Neural cell (in vitro differentiated cells): Measurements from ENCODE around the gene PTH1R. TPM values are rescaled to one million over a fixed set of nuclear protein-coding genes. Genes with fewer than 3 reads are reported as not detected.

Source experiments
- H2AFZ ChIP-seq: fragments of 200-600, 300-800 bp; sonication (generic), shearing (Covaris generic); 2 replicates; pipeline ENCODE4 v1.6.0; 2014; ENCODE audit warnings: low read depth, mild to moderate bottlenecking, antibody characterized with exemption, low read length, moderate library complexity
- H3F3A ChIP-seq: fragments of 200-600 bp; shearing (Covaris generic); 2 replicates; pipeline ENCODE4 v1.6.1; 2016; ENCODE audit warnings: mild to moderate bottlenecking, moderate library complexity, mixed read lengths, antibody characterized with exemption, low read length; ENCODE audit not compliant: insufficient read depth, poor library complexity, severe bottlenecking
- H3K27ac ChIP-seq: fragments of 200-600, 300-800 bp; sonication (generic), shearing (Covaris generic); 2 replicates; pipeline ENCODE4 v1.5.1; 2014; ENCODE audit warnings: mild to moderate bottlenecking, low read length, moderate library complexity
- H3K27me3 ChIP-seq: fragments of 300-800, 200-600 bp; sonication (generic), shearing (Covaris generic); 2 replicates; pipeline ENCODE4 v1.6.0; 2014; ENCODE audit warnings: mild to moderate bottlenecking, low read depth, low read length, moderate library complexity; ENCODE audit not compliant: insufficient read depth
- H3K36me3 ChIP-seq: fragments of 300-800, 200-600 bp; sonication (generic), shearing (Covaris generic); 2 replicates; pipeline ENCODE4 v1.5.1; 2014; ENCODE audit warnings: mild to moderate bottlenecking, antibody characterized with exemption, low read length, moderate library complexity; ENCODE audit not compliant: insufficient read depth
- H3K4me2 ChIP-seq: fragments of 300-800, 200-600 bp; sonication (generic), shearing (Covaris generic); 2 replicates; pipeline ENCODE4 v1.6.0; 2014; ENCODE audit warnings: mild to moderate bottlenecking, low read length
- H3K4me3 ChIP-seq: fragments of 300-800, 200-600 bp; sonication (generic), shearing (Covaris generic); 2 replicates; pipeline ENCODE4 v1.5.1; 2014; ENCODE audit warnings: mild to moderate bottlenecking, low read length, moderate library complexity
- H3K79me2 ChIP-seq: fragments of 200-600 bp; shearing (Covaris generic); replicated peaks from 2 replicates; pipeline ENCODE4 v1.6.0; 2014; ENCODE audit warnings: mild to moderate bottlenecking, low read length, moderate library complexity; ENCODE audit not compliant: insufficient read depth
- H3K9ac ChIP-seq: fragments of 300-800, 200-600 bp; sonication (generic), shearing (Covaris generic); 2 replicates; pipeline ENCODE4 v1.6.1; 2016; ENCODE audit warnings: mild to moderate bottlenecking, low read length, mixed read lengths
- H3K9me2 ChIP-seq: fragments of 200-600 bp; shearing (Covaris generic); 2 replicates; pipeline ENCODE4 v1.6.1; 2016; ENCODE audit warnings: mild to moderate bottlenecking, low read length, mixed read lengths; ENCODE audit not compliant: insufficient read depth
- H3K9me3 ChIP-seq: fragments of 200-600, 300-800 bp; sonication (generic), shearing (Covaris generic); 2 replicates; pipeline ENCODE4 v1.6.1; 2016; ENCODE audit warnings: mild to moderate bottlenecking, mixed run types, low read length, moderate library complexity, mixed read lengths
- H4K20me1 ChIP-seq: fragments of 200-600 bp; shearing (Covaris generic); 2 replicates; pipeline ENCODE4 v1.6.1; 2016; ENCODE audit warnings: mild to moderate bottlenecking, mixed run types; ENCODE audit not compliant: insufficient read depth
- CTCF ChIP-seq: fragments of 450-650 bp; IDR thresholded peaks from 2 replicates; pipeline ENCODE4 v1.5.1; 2014; ENCODE audit warnings: antibody characterized with exemption, mild to moderate bottlenecking, moderate library complexity; ENCODE audit not compliant: poor library complexity, severe bottlenecking
- EP300 ChIP-seq: fragments of 450-650 bp; conservative IDR thresholded peaks from 2 replicates; pipeline ENCODE4 v1.6.1; 2014; ENCODE audit warnings: antibody characterized with exemption, mild to moderate bottlenecking, moderate library complexity; ENCODE audit not compliant: poor library complexity, severe bottlenecking
- EZH2 ChIP-seq: fragments of 200-600, 300-800 bp; shearing (Covaris generic), sonication (generic); IDR thresholded peaks from 2 replicates; pipeline ENCODE4 v1.6.1; 2014; ENCODE audit warnings: antibody characterized with exemption, low read length, borderline replicate concordance, mild to moderate bottlenecking; ENCODE audit not compliant: insufficient read depth, poor library complexity, severe bottlenecking
- MXI1 ChIP-seq: fragments of 450-650 bp; conservative IDR thresholded peaks from 2 replicates; pipeline ENCODE4 v1.6.1; 2014; ENCODE audit warnings: antibody characterized with exemption, mild to moderate bottlenecking; ENCODE audit not compliant: poor library complexity, severe bottlenecking
- POLR2AphosphoS5 ChIP-seq: IDR thresholded peaks from 2 replicates; pipeline ENCODE4 v1.6.1; 2012
- RAD21 ChIP-seq: fragments of 450-650 bp; conservative IDR thresholded peaks from 2 replicates; pipeline ENCODE4 v1.6.1; 2014; ENCODE audit warnings: antibody characterized with exemption, mild to moderate bottlenecking, moderate library complexity
- SMC3 ChIP-seq: fragments of 450-650 bp; conservative IDR thresholded peaks from 2 replicates; pipeline ENCODE4 v1.6.1; 2014; ENCODE audit warnings: antibody characterized with exemption, mild to moderate bottlenecking, moderate library complexity; ENCODE audit not compliant: poor library complexity
- TAF1 ChIP-seq: IDR thresholded peaks from 2 replicates; pipeline ENCODE4 v1.6.1; 2012; ENCODE audit warnings: low read depth
- polyA plus RNA-seq: library from polyadenylated mRNA; depleted of rRNA; stranded (reverse); fragments of >200 nt; gene quantifications from 2 replicates; pipeline ENCODE4 v1.2.3, GENCODE V29; 2014
- TF ChIP-seq, protein P1 (sequence below): IDR thresholded peaks from 2 replicates; pipeline ENCODE4 v1.6.1; 2012; ENCODE audit warnings: borderline replicate concordance

PTH1R gene
- polyA plus RNA-seq, 1 donor from 2014 or later, result not detected

DNA sequence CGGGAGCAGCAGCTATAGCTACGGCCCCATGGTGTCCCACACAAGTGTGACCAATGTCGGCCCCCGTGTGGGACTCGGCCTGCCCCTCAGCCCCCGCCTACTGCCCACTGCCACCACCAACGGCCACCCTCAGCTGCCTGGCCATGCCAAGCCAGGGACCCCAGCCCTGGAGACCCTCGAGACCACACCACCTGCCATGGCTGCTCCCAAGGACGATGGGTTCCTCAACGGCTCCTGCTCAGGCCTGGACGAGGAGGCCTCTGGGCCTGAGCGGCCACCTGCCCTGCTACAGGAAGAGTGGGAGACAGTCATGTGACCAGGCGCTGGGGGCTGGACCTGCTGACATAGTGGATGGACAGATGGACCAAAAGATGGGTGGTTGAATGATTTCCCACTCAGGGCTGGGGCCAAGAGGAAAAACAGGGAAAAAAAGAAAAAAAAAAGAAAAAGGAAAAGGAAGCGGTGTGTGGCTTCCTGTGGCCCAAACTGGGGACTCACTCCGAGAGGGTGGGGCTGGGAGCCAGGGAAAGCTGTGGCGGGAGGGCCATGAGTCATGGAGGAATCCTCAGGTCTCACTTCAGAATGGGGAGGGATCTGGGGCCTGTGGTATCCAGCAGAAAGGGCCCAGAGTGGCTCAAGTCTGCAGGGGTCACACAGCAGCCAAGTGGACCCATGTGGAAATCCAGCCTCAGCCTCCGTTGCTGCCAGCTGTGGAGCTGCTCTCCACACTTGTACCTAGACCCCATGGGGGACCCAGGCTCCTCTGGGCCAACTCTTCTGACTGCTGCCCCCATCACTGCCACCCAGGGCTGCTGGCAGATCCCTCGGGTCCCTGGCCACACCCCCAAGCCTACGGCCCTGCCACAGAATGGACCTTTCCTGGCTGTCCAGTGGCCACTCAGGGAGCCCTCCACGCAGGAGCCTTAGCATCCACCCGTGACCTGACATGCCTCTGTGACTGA lies 26.1 kb downstream of the PTH1R start:
- H2AFZ ChIP-seq, result no peak overlapping the region
- no peak overlapping the region for H3K4me3 ChIP-seq
- H3F3A ChIP-seq, result no peaks in the 10 kb centered on the region
- H3K27me3 ChIP-seq, result no peaks in the 10 kb centered on the region
- H3K27ac ChIP-seq, result no peak overlapping the region
- H3K79me2 ChIP-seq, result no peaks in the 10 kb centered on the region
- no peak for TF ChIP-seq CTCF
- no peak for TF ChIP-seq EZH2
- TF ChIP-seq POLR2AphosphoS5, result no peak
- no peak for TF ChIP-seq SMC3
- TF ChIP-seq TAF1, result no peak
- no peak for TF ChIP-seq EP300
- no peak for TF ChIP-seq MXI1
- TF ChIP-seq, protein P1, sequence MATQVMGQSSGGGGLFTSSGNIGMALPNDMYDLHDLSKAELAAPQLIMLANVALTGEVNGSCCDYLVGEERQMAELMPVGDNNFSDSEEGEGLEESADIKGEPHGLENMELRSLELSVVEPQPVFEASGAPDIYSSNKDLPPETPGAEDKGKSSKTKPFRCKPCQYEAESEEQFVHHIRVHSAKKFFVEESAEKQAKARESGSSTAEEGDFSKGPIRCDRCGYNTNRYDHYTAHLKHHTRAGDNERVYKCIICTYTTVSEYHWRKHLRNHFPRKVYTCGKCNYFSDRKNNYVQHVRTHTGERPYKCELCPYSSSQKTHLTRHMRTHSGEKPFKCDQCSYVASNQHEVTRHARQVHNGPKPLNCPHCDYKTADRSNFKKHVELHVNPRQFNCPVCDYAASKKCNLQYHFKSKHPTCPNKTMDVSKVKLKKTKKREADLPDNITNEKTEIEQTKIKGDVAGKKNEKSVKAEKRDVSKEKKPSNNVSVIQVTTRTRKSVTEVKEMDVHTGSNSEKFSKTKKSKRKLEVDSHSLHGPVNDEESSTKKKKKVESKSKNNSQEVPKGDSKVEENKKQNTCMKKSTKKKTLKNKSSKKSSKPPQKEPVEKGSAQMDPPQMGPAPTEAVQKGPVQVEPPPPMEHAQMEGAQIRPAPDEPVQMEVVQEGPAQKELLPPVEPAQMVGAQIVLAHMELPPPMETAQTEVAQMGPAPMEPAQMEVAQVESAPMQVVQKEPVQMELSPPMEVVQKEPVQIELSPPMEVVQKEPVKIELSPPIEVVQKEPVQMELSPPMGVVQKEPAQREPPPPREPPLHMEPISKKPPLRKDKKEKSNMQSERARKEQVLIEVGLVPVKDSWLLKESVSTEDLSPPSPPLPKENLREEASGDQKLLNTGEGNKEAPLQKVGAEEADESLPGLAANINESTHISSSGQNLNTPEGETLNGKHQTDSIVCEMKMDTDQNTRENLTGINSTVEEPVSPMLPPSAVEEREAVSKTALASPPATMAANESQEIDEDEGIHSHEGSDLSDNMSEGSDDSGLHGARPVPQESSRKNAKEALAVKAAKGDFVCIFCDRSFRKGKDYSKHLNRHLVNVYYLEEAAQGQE, result no peak
- TF ChIP-seq RAD21, result no peak
- no peak overlapping the region for H3K9ac ChIP-seq
- no peaks in the 10 kb centered on the region for H4K20me1 ChIP-seq
- no peaks in the 10 kb centered on the region for H3K9me3 ChIP-seq
- H3K36me3 ChIP-seq, result no peaks in the 10 kb centered on the region
- no peak overlapping the region for H3K4me2 ChIP-seq
- no peaks in the 10 kb centered on the region for H3K9me2 ChIP-seq

DNA sequence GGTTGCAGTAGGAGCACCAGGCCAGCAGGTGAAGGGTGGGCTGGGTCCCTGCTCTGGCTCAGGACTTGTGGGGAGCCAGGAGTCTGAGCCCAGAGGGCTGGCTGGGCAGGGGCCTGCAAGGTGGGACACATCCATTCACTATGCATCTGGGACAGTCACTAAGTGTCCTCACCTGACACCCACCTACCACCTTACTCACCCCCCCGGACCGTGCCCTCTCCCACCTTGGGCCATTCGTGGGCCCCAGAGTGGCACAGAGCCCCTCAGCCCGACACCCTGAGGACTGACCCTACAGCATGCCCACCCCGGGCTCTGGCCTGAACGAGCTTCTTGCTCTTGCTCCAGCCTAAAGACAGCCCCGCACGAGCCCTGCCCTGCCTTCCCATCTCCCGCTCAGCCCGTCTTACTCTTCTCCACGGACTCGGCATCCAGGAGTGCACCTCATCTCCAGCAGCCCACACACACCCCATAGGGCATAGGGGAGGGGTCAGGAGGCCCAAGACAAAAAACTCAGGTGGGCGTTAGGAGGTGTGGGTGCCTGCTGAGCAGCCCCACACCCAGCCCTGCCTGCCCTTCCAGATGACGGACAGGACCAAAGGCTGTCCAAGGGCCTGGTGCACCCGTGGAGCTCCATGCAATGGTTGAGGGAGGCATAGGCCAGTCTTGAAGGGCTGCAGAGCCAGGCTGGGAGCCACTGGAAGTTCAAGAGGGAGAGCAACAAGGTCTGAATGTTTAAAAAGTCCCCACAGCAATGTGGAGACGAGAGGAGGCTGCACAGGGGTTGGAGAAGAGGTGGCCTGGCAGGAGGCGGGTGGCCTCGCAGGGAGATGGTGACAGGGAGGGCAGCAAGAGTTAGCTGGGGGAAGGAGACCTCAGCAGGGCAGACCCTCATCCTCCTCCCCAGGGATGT lies 27.0 kb downstream of the PTH1R start:
- H2AFZ ChIP-seq, result no peak overlapping the region
- no peaks in the 10 kb centered on the region for H3K36me3 ChIP-seq
- no peak overlapping the region for H3K4me2 ChIP-seq
- H3F3A ChIP-seq, result no peaks in the 10 kb centered on the region
- H3K4me3 ChIP-seq, result no peak overlapping the region
- no peaks in the 10 kb centered on the region for H4K20me1 ChIP-seq
- no peak overlapping the region for H3K27ac ChIP-seq
- H3K9ac ChIP-seq, result no peak overlapping the region
- TF ChIP-seq SMC3 (no peak), RAD21 (no peak), CTCF (no peak)
- H3K27me3 ChIP-seq, result no peaks in the 10 kb centered on the region
- H3K9me3 ChIP-seq, result no peaks in the 10 kb centered on the region
- H3K79me2 ChIP-seq, result no peaks in the 10 kb centered on the region
- no peaks in the 10 kb centered on the region for H3K9me2 ChIP-seq
